ENCODE data around the gene APOE. TPM values are rescaled to one million over a fixed set of nuclear protein-coding genes. Genes with fewer than 3 reads are reported as not detected.
"Not testable (repeated sequence)": the region's sequence is repeated elsewhere in the genome, so short reads cannot be mapped to it uniquely, and the experiment has no call there.

APOE gene
- total RNA-seq = not detected in 2 replicates

- POLR2A ChIA-PET = interaction anchor here (0.6 to 1.4 kb wide), 4 partner anchors 49 to 176 kb away, joined by 4 to 7 read pairs (median 5); partner anchors contain the start of gene RELB
- H3K4me1 Mint-ChIP-seq = peaks cover 18% of the 10 kb centered on the region
- CTCF ChIA-PET = interaction anchor here (0.6 to 2.0 kb wide), 3 partner anchors 46 to 160 kb away, joined by 3 to 7 read pairs (median 3); no protein-coding TSS in a partner anchor
- H3K27me3 Mint-ChIP-seq = peaks cover 15% of the 10 kb centered on the region
- H3K36me3 Mint-ChIP-seq (ENCODE audit: low read depth) = peaks cover 27% of the 10 kb centered on the region
- intact Hi-C loops (cut with micrococcal nuclease) = no loop called here
- peak; percentile 18 for ATAC-seq (ENCODE audit: low read depth)
- TF ChIP-seq CTCF (IDR thresholded peaks at IDR 0.05) = no peak
- H3K4me3 Mint-ChIP-seq = no peak within 1 kb of the TSS
- DNase-seq = no peak
- H3K9me3 Mint-ChIP-seq = no peaks in the 10 kb centered on the region
- H3K27ac Mint-ChIP-seq = no peak within 1 kb of the TSS
Observed at GRCh38 chr19:44905437-44906160, at the start of gene APOE. Gene APOE (plus strand): TSS chr19:44905796. CDS start chr19:44906625, 829 bp downstream.

- POLR2A ChIA-PET = no interaction called here
- intact Hi-C loops (cut with micrococcal nuclease) = no loop called here
- no peaks in the 10 kb centered on the region for H3K9me3 Mint-ChIP-seq
- peaks cover 20% of the 10 kb centered on the region for H3K27me3 Mint-ChIP-seq
- no peaks in the 10 kb centered on the region for H3K36me3 Mint-ChIP-seq (ENCODE audit: low read depth)
- ATAC-seq (ENCODE audit: low read depth) (no peak), DNase-seq (no peak)
- H3K27ac Mint-ChIP-seq = no peak overlapping the region
- H3K4me3 Mint-ChIP-seq = no peak overlapping the region
- CTCF ChIA-PET = no interaction called here
- TF ChIP-seq CTCF (IDR thresholded peaks at IDR 0.05) = no peak
- H3K4me1 Mint-ChIP-seq = no peaks in the 10 kb centered on the region
Observed at GRCh38 chr19:44856421-44857083, 49.0 kb upstream of the APOE start.

GRCh38 chr19:44857837-44858236 lies 47.8 kb upstream of the APOE start:
- Mint-ChIP-seq H3K27me3 (peaks cover 12% of the 10 kb centered on the region), H3K4me1 (no peaks in the 10 kb centered on the region), H3K9me3 (no peaks in the 10 kb centered on the region), H3K4me3 (no peak overlapping the region), H3K27ac (no peak overlapping the region), H3K36me3 (ENCODE audit: low read depth) (no peaks in the 10 kb centered on the region)
- TF ChIP-seq CTCF (IDR thresholded peaks at IDR 0.05) = no peak
- no peak for ATAC-seq (ENCODE audit: low read depth)
- intact Hi-C loops (cut with micrococcal nuclease) = no loop called here
- ChIA-PET POLR2A (no interaction called here), CTCF (no interaction called here)
- no peak for DNase-seq

- H3K9me3 Mint-ChIP-seq; H3K27ac Mint-ChIP-seq; intact Hi-C loops (cut with micrococcal nuclease); CTCF ChIA-PET; H3K36me3 Mint-ChIP-seq (ENCODE audit: low read depth); DNase-seq; H3K27me3 Mint-ChIP-seq; ATAC-seq (ENCODE audit: low read depth); POLR2A ChIA-PET; H3K4me1 Mint-ChIP-seq; H3K4me3 Mint-ChIP-seq: not testable (repeated sequence)
Observed at GRCh38 chr19:44861576-44861975, 44.0 kb upstream of the APOE start.

- ChIA-PET CTCF (no interaction called here), POLR2A (no interaction called here)
- Mint-ChIP-seq H3K27me3 (peaks cover 5% of the 10 kb centered on the region), H3K36me3 (ENCODE audit: low read depth) (no peaks in the 10 kb centered on the region), H3K4me1 (no peaks in the 10 kb centered on the region), H3K9me3 (no peaks in the 10 kb centered on the region), H3K27ac (no peak overlapping the region), H3K4me3 (no peak overlapping the region)
- no peak for TF ChIP-seq CTCF (IDR thresholded peaks at IDR 0.05)
- no peak for DNase-seq
- intact Hi-C loops (cut with micrococcal nuclease) = no loop called here
- no peak for ATAC-seq (ENCODE audit: low read depth)
Observed at GRCh38 chr19:44863990-44864389, 41.6 kb upstream of the APOE start.
